K562 (cell line): ENCODE measurements around the gene IRF1.

Source experiments
- CTCF ChIP-seq, 3 experiments: IDR thresholded peaks in 2 of 3; conservative IDR thresholded peaks in 1 of 3; 2 replicates each; pipeline ENCODE4 v1.5.1; 2011 to 2012; ENCODE audit warnings: low read length in 3 of 3, mild to moderate bottlenecking in 3 of 3, control low read depth in 2 of 3, improper control_type of control experiment in 1 of 3, inconsistent platforms in 1 of 3, low read depth in 1 of 3, mixed read lengths in 1 of 3, moderate library complexity in 1 of 3; ENCODE audit not compliant: insufficient read depth in 2 of 3
- GATAD2B ChIP-seq: fragments of 450-650 bp; IDR thresholded peaks from 2 replicates; pipeline ENCODE4 v1.6.1; 2017; ENCODE audit warnings: mild to moderate bottlenecking, borderline replicate concordance
- HBP1 ChIP-seq: fragments of 450-650 bp; formaldehyde crosslinking; IDR thresholded peaks from 2 replicates; pipeline ENCODE4 v1.4.0; 2022; ENCODE audit warnings: missing genetic modification characterization
- MAX ChIP-seq: sonication (generic); formaldehyde crosslinking; IDR thresholded peaks from 2 replicates; pipeline ENCODE4 v1.9.0; 2022; ENCODE audit warnings: mild to moderate bottlenecking, missing genetic modification reagents
- MXI1 ChIP-seq: IDR thresholded peaks from 2 replicates; pipeline ENCODE4 v1.6.1; 2011; ENCODE audit warnings: low read depth, mild to moderate bottlenecking, improper control_type of control experiment, low read length
- POLR2A ChIP-seq: fragments of 450-650 bp; conservative IDR thresholded peaks from 2 replicates; pipeline ENCODE4 v1.6.1; 2016
- SETDB1 ChIP-seq: IDR thresholded peaks from one replicate; pipeline ENCODE4 v1.6.1; 2012; ENCODE audit warnings: low read length, control low read depth, inconsistent platforms
- SMAD3 ChIP-seq: fragments of 450-650 bp; formaldehyde crosslinking; conservative IDR thresholded peaks from 2 replicates; pipeline ENCODE4 v1.4.0; 2020; ENCODE audit warnings: mild to moderate bottlenecking
- TFE3 ChIP-seq: fragments of 450-650 bp; formaldehyde crosslinking; IDR thresholded peaks from 2 replicates; pipeline ENCODE4 v1.4.0; 2020; ENCODE audit warnings: mild to moderate bottlenecking, mixed read lengths
- ZNF212 ChIP-seq: fragments of 450-650 bp; formaldehyde crosslinking; IDR thresholded peaks from 2 replicates; pipeline ENCODE4 v1.4.0; 2020; ENCODE audit warnings: mild to moderate bottlenecking
- ZNF3 ChIP-seq: fragments of 250-450 bp; sonication (Bioruptor Pico); IDR thresholded peaks from 2 replicates; pipeline ENCODE4 v1.5.0; 2021; ENCODE audit warnings: mild to moderate bottlenecking, moderate library complexity

- TF ChIP-seq HBP1 (CRISPR knock-in tag): no peak
- TF ChIP-seq POLR2A: no peak
- no peak for TF ChIP-seq SETDB1
- TF ChIP-seq MXI1: no peak
- no peak for TF ChIP-seq CTCF (IDR thresholded peaks at IDR 0.05 in 2 of 3, conservative IDR thresholded peaks at IDR 0.05 in 1 of 3; ENCODE audit: insufficient read depth in 2 of 3, low read depth in 1 of 3, low read length in 3 of 3)
- no peak for TF ChIP-seq ZNF3 (CRISPR knock-in tag)
- TF ChIP-seq GATAD2B: no peak
- no peak for TF ChIP-seq ZNF212 (CRISPR knock-in tag)
- no peak for TF ChIP-seq SMAD3 (CRISPR knock-in tag)
- TF ChIP-seq MAX: no peak
- TF ChIP-seq TFE3 (CRISPR knock-in tag): no peak
Measured at GRCh38 chr5:132528021-132528420, 37.4 kb upstream of the IRF1 start.
